ENCODE measurements around the gene THAP7.

DNA sequence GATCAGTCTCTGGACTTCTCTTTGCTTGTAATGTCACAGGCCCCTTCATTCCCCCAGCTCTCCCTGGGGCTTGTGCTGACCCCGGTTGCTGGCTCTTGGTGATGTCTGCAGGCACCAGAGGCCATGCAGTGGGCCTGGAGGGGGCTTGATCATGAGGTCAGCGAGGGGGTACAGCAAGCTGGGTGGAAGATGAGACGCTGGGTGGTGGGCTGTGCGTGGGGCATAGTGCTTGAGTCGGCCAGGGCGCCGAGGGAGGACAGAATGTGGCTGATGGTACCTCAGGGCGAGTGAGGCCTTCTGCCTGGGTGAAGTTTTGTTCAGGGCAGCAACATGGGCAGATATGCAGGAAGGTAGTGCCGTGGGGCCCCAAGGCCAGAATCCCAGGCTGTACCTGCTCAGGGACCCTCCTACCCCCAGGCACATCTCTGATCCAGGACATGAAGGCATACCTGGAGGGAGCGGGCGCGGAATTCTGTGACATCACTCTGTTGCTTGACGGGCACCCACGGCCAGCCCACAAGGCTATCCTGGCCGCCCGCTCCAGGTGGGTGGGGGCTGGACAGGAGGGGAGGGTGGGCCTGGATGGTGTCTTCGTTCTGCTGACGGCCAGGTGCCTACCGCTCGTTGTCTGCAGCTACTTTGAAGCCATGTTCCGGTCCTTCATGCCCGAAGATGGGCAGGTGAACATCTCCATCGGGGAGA, 6.4 kb downstream of the THAP7 start:
- TF ChIP-seq POLR2A (IDR thresholded peaks at IDR 0.05): no peak
- TF ChIP-seq, protein P1, sequence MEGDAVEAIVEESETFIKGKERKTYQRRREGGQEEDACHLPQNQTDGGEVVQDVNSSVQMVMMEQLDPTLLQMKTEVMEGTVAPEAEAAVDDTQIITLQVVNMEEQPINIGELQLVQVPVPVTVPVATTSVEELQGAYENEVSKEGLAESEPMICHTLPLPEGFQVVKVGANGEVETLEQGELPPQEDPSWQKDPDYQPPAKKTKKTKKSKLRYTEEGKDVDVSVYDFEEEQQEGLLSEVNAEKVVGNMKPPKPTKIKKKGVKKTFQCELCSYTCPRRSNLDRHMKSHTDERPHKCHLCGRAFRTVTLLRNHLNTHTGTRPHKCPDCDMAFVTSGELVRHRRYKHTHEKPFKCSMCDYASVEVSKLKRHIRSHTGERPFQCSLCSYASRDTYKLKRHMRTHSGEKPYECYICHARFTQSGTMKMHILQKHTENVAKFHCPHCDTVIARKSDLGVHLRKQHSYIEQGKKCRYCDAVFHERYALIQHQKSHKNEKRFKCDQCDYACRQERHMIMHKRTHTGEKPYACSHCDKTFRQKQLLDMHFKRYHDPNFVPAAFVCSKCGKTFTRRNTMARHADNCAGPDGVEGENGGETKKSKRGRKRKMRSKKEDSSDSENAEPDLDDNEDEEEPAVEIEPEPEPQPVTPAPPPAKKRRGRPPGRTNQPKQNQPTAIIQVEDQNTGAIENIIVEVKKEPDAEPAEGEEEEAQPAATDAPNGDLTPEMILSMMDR (IDR thresholded peaks at IDR 0.05): no peak
